ENCODE measurements around the gene UPB1.
"Not testable (repeated sequence)": the region's sequence is repeated elsewhere in the genome, so short reads cannot be mapped to it uniquely, and the experiment has no call there.

UPB1 gene

DNA sequence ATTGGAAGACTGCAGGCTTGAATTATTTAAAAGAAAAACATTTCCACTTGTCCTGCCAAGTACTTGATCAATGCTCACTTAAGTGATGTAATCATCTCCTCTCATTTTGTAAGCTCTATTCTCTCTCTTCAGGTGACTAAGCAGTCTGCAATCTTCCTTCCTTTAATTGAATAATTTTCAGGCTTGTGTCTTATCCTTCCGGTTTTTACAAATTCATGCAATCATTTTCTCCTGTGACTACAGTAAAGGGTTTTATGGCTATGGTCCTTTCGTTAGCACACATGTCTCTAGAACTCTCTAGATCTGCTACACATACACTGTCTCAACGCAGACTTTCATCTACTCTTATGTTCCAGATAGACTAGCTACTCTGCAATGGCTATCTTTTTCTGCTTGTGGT, 12.6 kb upstream of the UPB1 start:
- DNase-seq (ENCODE audit: low spot score) = no peak

DNA sequence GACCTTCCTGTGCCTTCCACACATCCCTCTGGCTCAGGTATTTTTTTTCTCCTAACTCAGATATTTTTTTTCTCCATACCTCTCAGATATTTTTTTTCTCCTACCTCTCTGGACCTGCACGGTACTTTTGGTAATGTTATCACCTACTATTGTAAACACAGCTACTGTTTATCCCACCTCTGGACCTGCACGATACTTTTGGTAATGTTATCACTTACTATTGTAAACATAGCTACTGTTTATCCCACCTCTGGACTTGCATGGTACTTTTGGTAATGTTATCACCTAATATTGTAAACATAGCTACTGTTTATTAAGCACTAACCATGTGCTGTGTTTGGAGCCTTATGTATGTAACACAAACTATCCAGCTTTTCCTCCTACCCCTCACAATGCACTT, 12.1 kb upstream of the UPB1 start:
- DNase-seq (ENCODE audit: low spot score) = no peak

DNA sequence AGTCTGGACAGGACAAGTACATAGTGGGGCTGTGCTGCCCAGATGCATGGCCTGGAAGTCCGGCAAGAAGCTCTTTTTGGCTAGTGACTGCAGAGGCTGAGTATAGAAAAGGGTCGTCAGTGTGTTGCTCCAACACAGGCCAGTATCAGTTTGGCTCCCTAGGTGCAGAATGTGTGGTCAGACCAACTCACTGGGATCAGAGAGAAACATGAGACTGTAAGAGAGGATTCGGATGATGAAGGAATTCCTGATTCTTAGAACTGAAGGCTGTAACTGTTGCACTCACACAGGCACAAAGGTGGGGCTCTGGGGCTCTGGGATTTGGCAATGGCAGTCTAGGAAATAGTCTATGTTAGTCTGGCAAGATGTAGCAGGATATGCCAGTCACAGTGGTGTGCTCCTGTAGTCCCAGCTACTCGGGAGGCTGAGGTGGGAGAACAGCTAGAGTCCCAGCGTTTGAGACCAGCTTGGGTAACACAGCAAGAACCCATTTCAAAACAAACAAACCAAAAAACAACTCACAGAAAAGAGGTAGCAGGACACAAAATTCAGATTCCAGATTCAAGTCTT, 11.1 kb upstream of the UPB1 start:
- no peak for DNase-seq (ENCODE audit: low spot score)

DNA sequence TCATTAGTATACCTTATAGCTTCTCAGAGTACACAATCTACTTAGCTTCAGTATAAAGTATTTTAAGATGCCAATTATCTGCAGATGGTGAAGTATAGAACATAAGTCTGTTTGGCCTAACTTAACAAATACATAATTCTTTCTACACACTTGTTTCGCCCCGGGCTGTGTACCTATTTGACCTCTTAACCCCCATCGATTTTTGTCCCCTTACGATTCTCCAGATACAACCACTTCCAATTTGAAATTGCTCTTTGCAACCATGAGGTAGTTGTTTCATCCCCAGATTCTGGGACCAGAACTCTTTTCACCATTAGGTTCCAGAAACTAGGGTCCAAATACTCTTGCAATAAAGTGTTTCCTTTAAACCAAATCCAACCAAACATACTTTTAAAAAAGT, 10.0 kb upstream of the UPB1 start:
- no peak for DNase-seq (ENCODE audit: low spot score)

DNA sequence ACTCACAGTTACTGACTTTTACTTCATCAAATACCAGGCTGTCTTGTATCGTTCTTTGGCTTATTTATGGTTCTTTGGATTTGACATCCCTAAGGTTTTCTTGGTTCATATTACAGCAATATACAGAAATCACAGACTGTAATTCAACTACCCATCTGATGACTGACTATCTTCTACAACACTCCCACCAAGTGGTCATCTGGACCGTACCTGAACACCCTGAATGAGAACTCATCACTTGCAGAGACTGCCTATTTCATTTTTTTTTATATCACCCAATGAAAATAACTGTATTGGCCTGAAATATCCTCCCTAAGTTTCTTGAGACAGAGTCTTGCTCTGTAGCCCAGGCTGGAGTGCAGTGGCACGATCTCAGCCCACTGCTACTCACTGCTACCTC, 9.5 kb upstream of the UPB1 start:
- no peak for DNase-seq (ENCODE audit: low spot score)

DNA sequence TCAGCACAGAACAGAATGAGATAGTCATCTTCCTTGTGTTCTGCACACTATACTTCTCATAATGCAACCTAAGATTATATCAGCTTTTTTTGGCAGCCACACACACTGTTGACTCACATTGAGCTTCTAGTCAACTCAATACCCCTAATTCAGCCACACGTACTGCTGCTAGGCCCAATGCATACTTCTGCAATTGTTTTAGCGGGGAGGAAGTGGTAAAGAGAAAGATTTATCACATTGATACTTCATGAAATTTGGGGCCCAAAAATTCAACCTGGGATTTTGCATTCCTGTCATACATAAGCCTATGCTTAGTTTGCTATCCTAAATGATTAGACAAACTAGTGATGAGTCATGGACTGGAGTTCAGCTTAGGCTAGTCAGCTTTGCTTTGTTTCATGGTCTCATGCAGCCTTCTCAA, 8.6 kb upstream of the UPB1 start:
- no peak for DNase-seq (ENCODE audit: low spot score)

DNA sequence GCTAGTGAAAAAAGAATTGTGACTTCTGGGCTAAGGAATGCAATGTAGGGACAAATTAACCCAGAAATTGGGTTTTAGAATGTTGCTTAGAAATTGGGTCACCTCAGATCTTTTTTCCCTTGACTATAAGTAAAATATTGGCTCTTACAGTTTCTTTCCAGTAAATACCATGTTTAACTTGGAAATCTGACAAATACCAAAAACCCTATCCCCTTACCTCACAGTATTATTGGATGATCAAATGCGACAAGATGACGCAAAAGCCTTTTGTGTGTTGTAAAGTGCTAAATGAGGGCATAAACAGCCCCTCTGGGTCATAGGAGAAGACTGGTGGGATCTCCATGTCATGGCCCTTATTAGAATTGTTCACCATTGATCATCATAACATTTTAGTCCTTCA, 6.1 kb upstream of the UPB1 start:
- no peak for DNase-seq (ENCODE audit: low spot score)

DNA sequence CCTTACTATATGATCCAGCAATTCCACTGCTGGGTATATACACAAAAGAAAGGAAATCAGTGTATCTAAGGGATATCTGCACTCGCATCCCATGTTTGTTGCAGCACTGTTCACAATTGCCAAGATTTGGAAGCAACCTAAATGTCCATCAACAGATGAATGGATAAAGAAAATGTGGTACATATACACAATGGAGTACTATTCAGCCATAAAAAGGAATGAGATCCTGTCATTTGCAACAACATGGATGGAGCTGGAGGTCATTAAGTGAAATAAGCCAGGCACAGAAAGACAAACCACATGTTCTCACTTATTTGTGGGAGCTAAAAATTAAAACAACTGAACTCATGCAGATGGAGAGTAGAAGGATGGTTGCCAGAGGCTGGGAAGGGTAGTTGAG, 5.7 kb upstream of the UPB1 start:
- not testable (repeated sequence) for DNase-seq (ENCODE audit: low spot score)

DNA sequence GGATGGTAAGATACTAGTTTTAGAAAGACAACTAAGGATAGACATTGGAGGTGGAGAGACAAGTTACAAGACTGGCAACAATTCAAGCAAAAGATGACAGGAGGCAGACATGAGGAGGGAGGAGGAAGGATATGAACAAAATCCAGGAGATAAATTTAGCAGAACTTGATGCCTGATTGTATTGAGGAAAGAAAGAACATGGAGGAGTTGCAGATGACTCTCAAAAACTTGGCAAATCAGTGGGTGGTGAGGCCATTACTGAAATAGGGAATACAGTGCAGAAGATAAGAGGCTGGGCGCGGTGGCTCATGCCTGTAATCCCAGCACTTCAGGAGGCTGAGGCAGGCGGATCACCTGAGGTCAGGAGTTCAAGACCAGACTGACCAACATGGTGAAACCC, 2.7 kb upstream of the UPB1 start:
- DNase-seq (ENCODE audit: low spot score) = no peak

DNA sequence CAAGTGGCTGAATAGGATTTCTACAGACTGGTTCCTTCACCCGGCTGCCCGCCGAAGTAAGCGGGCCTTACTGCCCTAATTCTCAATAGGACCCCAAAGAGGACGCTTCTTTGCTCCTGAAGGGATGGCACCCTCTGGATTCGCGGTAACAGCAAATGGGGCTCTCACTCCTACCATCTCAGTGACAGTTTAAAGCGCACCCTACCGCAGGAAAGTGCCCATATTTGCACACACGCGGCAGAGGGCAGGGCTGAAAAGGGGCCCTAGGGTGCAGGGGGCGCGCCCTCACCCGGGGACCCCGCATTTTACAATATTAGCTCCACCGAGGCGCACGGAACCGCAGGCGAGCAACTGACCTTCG, 985 bp upstream of the UPB1 start:
- no peak for DNase-seq (ENCODE audit: low spot score)

DNA sequence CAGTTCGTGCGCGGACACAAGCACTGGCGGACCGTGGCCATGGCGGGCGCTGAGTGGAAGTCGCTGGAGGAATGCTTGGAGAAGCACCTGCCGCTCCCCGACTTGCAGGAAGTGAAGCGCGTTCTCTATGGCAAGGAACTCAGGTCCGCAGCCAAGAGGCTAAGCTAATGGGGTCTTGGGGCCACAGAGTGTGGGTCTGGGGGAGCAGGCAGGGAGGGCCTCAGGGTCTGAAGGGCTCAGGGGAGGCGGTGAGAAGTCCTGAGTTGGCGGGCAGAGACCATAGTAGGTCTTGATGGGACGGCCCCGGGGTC, 188 bp downstream of the UPB1 start:
- no peak for DNase-seq (ENCODE audit: low spot score)

DNA sequence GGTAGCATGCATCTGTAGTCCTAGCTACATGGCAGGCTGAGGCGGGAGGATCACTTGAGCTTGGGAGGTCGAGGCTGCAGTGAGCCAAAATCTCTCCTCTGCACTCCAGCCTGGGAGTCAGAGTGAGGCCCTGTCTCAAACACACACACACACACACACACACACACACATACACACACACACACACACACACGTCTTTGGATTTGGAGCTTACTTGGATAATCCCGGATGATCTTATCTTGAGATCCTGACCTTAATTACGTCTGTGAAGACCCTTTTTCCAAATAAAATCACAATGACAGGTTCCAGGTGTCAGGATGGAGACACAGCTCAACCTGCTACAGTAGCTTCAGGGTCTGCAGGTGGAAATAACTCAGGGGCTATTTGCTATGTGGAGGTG, 1.1 kb downstream of the UPB1 start:
- DNase-seq (ENCODE audit: low spot score) = no peak

DNA sequence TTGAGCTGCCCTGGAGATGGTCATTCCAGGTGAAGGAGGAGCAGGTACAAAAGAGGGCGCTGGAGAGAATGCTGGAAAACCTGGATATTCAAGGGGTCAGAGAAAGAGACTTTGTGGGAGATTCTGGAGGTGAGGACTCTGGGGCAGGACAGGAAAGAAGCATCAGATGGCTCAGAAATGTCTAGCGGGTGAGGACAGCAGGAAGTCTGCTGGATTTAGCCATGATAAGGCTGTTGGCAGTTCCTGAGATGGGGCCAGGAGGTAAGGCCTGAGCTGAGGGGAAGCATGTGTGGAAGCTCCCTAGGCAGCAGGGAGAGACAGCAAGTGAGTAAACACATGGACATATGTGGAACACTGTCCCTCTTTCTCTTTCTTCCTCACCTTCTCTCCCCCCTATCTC, 1.5 kb downstream of the UPB1 start:
- DNase-seq (ENCODE audit: low spot score) = no peak

DNA sequence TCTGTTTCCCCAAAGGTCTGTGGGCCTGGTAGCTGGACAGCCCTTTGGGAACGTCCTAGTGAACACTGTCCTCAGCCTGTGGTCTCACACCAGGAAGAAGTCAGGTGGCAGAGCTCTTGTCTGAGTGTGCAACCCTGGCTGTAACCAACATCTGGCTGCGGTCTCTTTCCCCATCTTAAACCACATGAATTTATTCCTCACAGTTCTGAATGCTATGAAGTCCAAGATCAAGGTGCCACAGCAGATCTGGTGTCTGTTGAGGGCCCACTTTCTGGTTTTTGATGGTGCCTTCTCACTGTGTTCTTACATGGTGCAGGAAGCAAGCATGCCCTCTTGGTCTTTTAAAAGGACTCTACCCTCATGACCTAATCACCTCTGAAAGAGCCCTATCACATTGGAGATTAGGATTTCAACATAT, 2.7 kb downstream of the UPB1 start:
- no peak for DNase-seq (ENCODE audit: low spot score)

DNA sequence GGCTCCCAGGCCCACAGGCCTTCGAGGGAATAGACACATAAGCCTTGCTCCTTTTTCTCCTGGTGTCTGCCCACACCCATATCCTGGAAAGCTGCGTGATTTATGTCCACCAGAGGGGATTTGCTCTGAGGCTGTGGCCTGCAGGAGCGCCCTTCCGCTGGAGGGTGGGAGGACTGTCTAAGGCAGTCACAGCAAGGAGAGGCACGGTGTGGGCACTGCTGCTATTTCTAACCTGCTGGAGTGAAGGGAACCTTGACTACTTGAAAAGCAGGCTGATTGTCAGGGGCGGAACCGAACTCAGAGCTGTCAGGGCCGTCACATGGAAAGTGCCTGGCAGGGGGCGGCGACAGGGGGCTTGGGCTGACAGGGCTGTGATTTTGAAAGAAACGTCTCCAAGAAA, 3.7 kb downstream of the UPB1 start:
- no peak for DNase-seq (ENCODE audit: low spot score)

DNA sequence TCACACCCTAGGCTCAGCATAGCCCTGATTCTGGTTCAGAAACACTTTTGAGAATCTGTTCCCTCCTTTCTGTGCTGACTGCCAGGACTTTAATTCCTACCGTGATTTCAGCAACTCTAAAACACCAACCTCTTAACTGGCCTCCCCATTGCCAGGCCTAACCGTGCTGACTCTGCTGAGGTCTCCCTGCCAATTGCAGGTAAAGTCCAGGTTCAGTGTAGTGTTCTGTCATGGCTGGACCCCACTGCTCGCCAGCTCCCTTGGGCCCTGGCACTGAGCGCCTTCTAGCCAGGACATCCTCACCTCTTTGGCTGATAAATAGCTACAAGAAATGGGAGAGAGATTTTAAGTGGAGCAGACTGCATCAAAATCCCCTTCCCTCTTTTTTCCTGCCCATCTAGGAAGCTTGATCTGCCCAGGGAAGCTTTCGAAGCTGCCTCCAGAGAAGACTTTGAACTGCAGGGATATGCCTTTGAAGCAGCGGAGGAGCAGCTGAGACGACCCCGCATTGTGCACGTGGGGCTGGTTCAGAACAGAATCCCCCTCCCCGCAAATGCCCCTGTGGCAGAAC, 4.7 kb downstream of the UPB1 start:
- DNase-seq (ENCODE audit: low spot score) = no peak

DNA sequence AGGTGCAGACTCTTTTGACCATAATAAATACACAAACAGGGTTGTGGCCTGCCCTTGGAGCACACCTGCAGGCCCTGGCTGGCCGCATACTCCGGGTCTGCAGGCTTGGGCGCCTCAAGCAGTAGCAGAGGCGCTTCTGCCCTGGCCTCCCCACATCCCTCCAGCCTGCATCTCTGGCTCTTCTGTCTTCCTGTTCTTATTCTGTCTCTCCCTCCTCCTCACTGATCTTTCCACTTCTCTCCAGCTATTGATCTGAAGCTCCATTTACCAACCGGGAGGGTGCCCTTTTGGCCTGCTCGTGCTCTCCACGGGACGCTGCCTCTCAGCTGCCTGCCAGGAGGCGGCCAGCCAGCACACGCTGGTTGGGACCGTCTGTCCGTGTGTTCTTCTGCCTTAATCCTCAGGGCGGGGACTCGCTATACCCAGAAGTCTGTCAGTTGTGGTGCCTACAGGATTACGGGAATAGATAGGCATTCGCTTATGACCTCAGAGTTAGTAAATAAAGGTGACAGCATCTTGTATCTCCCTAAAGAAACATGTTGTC, 5.2 kb downstream of the UPB1 start:
- DNase-seq (ENCODE audit: low spot score) = no peak

DNA sequence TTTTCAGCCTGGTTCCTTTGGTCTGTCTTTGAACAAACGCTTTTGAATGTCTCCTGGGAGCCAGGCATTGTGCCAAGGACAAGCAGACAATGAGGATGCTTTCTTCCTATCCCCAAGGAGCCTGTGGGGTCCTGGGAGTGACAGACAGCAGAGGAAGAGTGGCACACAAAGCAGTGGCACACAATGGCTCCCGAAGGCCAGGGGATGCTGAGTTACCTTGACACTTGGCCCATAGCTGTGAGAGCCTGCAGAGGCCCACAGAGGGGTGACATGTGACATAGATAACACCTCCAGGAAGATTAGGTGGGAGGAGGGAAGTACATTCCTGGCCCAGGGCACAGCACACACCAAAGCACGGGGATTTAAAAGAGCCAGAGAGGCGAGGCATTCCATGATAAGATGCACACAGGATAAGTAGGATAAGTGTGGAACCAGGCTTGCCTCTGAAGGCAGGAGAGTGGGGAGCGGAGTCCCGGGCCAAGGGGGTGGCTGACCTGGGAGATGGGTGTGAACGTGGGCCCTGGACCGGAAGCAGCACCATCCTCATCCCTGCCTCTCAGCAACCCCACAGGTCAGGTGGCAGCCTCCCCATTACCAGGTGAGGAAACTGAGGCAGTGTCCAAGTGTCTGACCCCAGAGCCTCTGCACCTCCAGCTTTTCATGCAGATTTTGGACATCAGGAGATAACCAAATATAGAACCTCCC, 6.3 kb downstream of the UPB1 start:
- DNase-seq (ENCODE audit: low spot score) = no peak

DNA sequence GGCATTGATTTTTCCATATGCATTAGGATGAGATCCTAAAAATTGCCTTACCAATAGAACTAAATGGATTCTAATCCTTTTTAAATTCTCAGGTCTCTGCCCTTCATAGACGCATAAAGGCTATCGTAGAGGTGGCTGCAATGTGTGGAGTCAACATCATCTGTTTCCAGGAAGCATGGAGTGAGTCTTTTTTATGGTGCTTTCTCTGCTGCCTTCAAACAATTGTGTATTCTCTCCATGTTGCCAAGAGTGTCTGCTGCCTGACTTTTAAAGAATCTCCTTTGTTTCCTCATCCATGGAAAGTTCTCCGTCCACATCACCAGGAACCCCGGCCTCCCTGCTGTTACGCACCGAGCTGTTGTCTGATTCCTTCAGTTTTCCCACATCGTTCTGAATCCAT, 6.9 kb downstream of the UPB1 start:
- no peak for DNase-seq (ENCODE audit: low spot score)

DNA sequence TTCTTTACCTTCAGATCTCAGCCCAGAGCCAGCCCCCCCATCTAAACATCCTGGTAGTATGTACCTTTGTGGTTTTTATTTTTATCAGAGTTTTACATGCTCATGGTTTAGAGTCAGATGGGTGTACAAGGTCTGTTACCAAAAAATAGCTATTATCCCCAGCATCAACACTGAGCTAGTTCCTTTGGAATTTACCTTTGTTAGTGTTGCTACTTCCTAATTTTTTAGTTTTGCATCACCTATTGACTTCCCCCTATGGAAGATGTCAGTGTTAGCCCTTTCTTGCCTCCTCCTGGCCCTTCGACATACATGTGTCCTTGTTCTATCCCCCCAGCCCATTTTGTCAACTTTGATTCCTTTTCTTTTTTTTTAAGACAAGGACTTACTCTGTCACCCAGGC, 7.4 kb downstream of the UPB1 start:
- DNase-seq (ENCODE audit: low spot score) = no peak

DNA sequence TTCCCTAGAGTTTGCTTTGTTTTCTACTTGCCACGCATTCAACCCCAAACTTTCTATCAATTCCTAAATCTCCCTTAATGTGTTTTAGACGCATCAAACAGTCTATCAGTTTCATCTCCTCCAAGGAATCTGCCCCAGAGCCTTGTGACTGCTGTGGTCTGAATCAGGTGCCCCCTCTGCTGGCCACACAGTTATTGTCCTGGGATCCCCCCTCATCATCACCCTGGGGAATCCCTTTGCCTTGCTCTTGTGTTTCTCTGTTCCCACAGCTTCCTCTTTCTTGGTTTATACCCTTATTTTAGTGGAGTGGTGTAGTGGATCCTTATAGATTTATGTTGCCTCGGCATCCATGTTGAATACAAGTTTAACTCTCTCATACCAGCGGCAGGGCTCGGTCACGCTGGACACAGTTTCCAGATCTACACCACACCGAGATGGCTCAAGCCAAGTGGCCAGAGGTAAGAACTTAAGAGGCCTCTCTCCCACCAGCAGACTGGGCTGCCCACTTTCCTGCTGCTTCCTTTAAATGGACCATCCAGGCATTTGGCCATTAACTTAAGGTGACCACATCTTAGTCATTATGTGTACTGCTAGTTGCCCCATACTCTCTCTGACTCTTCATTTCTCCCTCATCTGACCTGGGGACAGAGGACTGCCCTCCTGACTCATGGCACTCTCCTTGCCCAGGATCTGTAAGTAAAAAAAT, 8.2 kb downstream of the UPB1 start:
- peak; percentile 43 for DNase-seq (ENCODE audit: low spot score)

DNA sequence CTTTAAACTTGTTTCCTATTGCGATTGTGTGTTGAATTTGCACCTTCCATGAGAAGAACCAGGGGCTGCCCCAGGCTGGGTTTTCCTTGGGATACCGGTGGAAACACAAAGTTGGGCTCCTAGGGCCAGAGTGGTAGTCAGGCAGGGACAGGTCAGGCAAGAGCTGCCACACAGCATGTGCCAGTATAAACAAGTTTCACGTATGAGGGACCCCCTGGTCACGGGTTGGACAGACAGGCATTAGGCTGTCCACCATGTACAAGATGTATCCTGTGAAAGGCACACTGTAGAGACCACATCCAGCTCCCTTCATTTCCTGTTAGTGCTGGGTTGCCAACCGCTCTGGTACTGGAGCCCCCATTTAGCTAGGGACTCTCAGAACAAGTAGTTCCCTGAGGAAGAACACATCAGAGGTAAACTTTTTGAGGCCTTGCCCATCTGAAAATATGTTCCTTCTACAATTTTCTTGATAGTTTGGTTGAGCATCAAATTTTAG, 8.8 kb downstream of the UPB1 start:
- DNase-seq (ENCODE audit: low spot score) = no peak

DNA sequence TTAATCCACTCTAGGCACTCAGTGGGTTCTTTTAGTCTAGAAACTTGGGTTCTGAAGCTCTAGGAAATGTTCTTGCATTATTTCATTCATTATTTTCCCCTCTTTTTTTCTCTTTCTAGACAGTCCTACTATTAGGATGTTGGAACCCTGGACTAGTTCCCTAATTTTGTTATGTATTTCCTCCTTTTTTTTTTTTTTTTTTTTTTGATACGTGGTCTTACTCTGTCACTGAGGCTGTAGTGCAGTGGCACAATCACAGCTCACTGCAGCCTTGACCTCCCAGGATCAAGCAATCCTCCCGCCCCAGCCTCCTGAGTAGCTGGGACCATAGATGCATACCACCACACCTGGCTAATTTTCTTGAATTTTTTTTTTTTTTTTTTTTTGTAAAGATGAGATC, 9.4 kb downstream of the UPB1 start:
- no peak for DNase-seq (ENCODE audit: low spot score)

All from globus pallidus (tissue), 1 donor.